ENCODE results near the gene SH3GLB1.

- TF ChIP-seq, protein P1, sequence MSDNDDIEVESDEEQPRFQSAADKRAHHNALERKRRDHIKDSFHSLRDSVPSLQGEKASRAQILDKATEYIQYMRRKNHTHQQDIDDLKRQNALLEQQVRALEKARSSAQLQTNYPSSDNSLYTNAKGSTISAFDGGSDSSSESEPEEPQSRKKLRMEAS (IDR thresholded peaks at IDR 0.05), result no peak
- TF ChIP-seq CREB1 (IDR thresholded peaks at IDR 0.05) (no peak), CREB1 (CRISPR knock-in tag; IDR thresholded peaks at IDR 0.05) (no peak), ZNF274 (CRISPR knock-in tag; IDR thresholded peaks at IDR 0.05) (no peak), BCLAF1 (IDR thresholded peaks at IDR 0.05) (no peak), ZBTB25 (CRISPR knock-in tag; IDR thresholded peaks at IDR 0.05) (no peak), MNT (IDR thresholded peaks at IDR 0.05) (no peak)
- TF ChIP-seq, protein P2, sequence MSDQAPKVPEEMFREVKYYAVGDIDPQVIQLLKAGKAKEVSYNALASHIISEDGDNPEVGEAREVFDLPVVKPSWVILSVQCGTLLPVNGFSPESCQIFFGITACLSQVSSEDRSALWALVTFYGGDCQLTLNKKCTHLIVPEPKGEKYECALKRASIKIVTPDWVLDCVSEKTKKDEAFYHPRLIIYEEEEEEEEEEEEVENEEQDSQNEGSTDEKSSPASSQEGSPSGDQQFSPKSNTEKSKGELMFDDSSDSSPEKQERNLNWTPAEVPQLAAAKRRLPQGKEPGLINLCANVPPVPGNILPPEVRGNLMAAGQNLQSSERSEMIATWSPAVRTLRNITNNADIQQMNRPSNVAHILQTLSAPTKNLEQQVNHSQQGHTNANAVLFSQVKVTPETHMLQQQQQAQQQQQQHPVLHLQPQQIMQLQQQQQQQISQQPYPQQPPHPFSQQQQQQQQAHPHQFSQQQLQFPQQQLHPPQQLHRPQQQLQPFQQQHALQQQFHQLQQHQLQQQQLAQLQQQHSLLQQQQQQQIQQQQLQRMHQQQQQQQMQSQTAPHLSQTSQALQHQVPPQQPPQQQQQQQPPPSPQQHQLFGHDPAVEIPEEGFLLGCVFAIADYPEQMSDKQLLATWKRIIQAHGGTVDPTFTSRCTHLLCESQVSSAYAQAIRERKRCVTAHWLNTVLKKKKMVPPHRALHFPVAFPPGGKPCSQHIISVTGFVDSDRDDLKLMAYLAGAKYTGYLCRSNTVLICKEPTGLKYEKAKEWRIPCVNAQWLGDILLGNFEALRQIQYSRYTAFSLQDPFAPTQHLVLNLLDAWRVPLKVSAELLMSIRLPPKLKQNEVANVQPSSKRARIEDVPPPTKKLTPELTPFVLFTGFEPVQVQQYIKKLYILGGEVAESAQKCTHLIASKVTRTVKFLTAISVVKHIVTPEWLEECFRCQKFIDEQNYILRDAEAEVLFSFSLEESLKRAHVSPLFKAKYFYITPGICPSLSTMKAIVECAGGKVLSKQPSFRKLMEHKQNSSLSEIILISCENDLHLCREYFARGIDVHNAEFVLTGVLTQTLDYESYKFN (CRISPR knock-in tag; conservative IDR thresholded peaks at IDR 0.05), result no peak
Measured at GRCh38 chr1:86708920-86709319, 4.5 kb downstream of the SH3GLB1 start.
